ENCODE data around the gene RERE. TPM values are rescaled to one million over a fixed set of nuclear protein-coding genes. Genes with fewer than 3 reads are reported as not detected.

Gene RERE
- total and polyA plus RNA-seq, 2 experiments from 2014 or later, result 148 to 170 TPM

- peaks cover 23% of the 10 kb centered on the region for H3K36me3 Mint-ChIP-seq (ENCODE audit: low read depth)
- ATAC-seq, result peak; percentile 79
- H3K27ac Mint-ChIP-seq, result no peak overlapping the region
Measured at GRCh38 chr1:8731162-8731561, 86.3 kb downstream of the RERE start.

GRCh38 chr1:8728464-8728863, 89.0 kb downstream of the RERE start:
- no peak for ATAC-seq
- TF ChIP-seq POLR2AphosphoS5 (IDR thresholded peaks at IDR 0.05; ENCODE audit: low read depth), result no peak
- no peak for TF ChIP-seq ZNF462 (CRISPR knock-in tag; IDR thresholded peaks at IDR 0.05)
- TF ChIP-seq ZNF114 (CRISPR knock-in tag; IDR thresholded peaks at IDR 0.05), result no peak
- no peak for TF ChIP-seq REST (IDR thresholded peaks at IDR 0.05; ENCODE audit: unreplicated experiment)
- TF ChIP-seq STAT1 (IDR thresholded peaks at IDR 0.05; ENCODE audit: unreplicated experiment), result no peak

More at GRCh38 chr1:8731162-8731561, 86.3 kb downstream of the RERE start:
- peak overlapping the region; percentile 70; the same call in 1 of the 2 replicates for H3K27ac ChIP-seq (ENCODE audit: low read depth)
- no peak overlapping the region for H2AFZ ChIP-seq
- 0 out of 2 replicates have a peak, but pooled peaks cover 6% of the 10 kb centered on the region for H4K20me1 ChIP-seq (replicated peaks; ENCODE audit: insufficient read depth)
- no peaks in the 10 kb centered on the region for H3K27me3 ChIP-seq (ENCODE audit: insufficient read depth)
- no peaks in the 10 kb centered on the region for H3K36me3 ChIP-seq (ENCODE audit: insufficient read depth)
- H3K4me3 ChIP-seq, result no peak overlapping the region
- peaks cover 7% of the 10 kb centered on the region; the same call in 1 of the 2 replicates for H3K4me1 ChIP-seq (ENCODE audit: insufficient read depth)
- H3K9me2 ChIP-seq (ENCODE audit: insufficient read depth), result no peaks in the 10 kb centered on the region
- Mint-ChIP-seq H3K4me1 (peaks cover 11% of the 10 kb centered on the region), H3K27me3 (ENCODE audit: insufficient read depth, low read depth, poor library complexity) (peaks cover 6% of the 10 kb centered on the region), H3K9me3 (peaks cover 21% of the 10 kb centered on the region), H3K4me3 (no peak overlapping the region)
- peak; percentile 84 for DNase-seq (ENCODE audit: low spot score)
- TF ChIP-seq ZNF114 (CRISPR knock-in tag; IDR thresholded peaks at IDR 0.05), result no peak
- no peak for TF ChIP-seq STAT1 (IDR thresholded peaks at IDR 0.05; ENCODE audit: unreplicated experiment)
- TF ChIP-seq NANOG (IDR thresholded peaks at IDR 0.05; ENCODE audit: borderline replicate concordance), result peak; percentile 7; the same call in 1 of the 2 replicates
- no peak for TF ChIP-seq CTCF (conservative IDR thresholded peaks at IDR 0.05; ENCODE audit: low read depth in 2 of 2)
- peaks cover 84% of the 10 kb centered on the region for H3K79me2 ChIP-seq (replicated peaks; ENCODE audit: insufficient read depth)
- H3F3A ChIP-seq (replicated peaks; ENCODE audit: low read depth), result no peaks in the 10 kb centered on the region
- peak overlapping the region; percentile 3; the same call in 1 of the 2 replicates for H3K4me2 ChIP-seq

More at GRCh38 chr1:8728464-8728863, 89.0 kb downstream of the RERE start:
- Mint-ChIP-seq H3K27ac (no peak overlapping the region), H3K9me3 (peaks cover 21% of the 10 kb centered on the region), H3K27me3 (ENCODE audit: insufficient read depth, low read depth, poor library complexity) (peaks cover 6% of the 10 kb centered on the region), H3K4me3 (no peak overlapping the region), H3K36me3 (ENCODE audit: low read depth) (peaks cover 23% of the 10 kb centered on the region), H3K4me1 (peaks cover 11% of the 10 kb centered on the region)
- no peaks in the 10 kb centered on the region for H3F3A ChIP-seq (replicated peaks; ENCODE audit: low read depth)
- H3K4me1 ChIP-seq (ENCODE audit: insufficient read depth), result peaks cover 7% of the 10 kb centered on the region; the same call in 1 of the 2 replicates
- no peak overlapping the region for H3K4me2 ChIP-seq
- DNase-seq (ENCODE audit: low spot score), result no peak
- no peak overlapping the region for H2AFZ ChIP-seq
- H3K36me3 ChIP-seq (ENCODE audit: insufficient read depth), result no peaks in the 10 kb centered on the region
- H3K27me3 ChIP-seq (ENCODE audit: insufficient read depth), result no peaks in the 10 kb centered on the region
- H3K4me3 ChIP-seq, result no peak overlapping the region
- 0 out of 2 replicates have a peak, but pooled peaks cover 3% of the 10 kb centered on the region for H4K20me1 ChIP-seq (replicated peaks; ENCODE audit: insufficient read depth)
- H3K79me2 ChIP-seq (replicated peaks; ENCODE audit: insufficient read depth), result peaks cover 85% of the 10 kb centered on the region
- no peaks in the 10 kb centered on the region for H3K9me2 ChIP-seq (ENCODE audit: insufficient read depth)
- H3K27ac ChIP-seq (ENCODE audit: low read depth), result no peak overlapping the region
